Brain microvascular endothelial cell (primary cell): ENCODE results near the gene UTY.

Experiments
- DNase-seq: peaks from one replicate; pipeline ENCODE4 v3.0.0-alpha.2; 2020
- H3K27ac ChIP-seq: fragments of 250-450 bp; sonication (Bioruptor Pico); 2 replicates; pipeline ENCODE4 v1.5.1; 2020; ENCODE audit warnings: mild to moderate bottlenecking, moderate library complexity
- H3K27me3 ChIP-seq: fragments of 250-450 bp; sonication (Bioruptor Pico); replicated peaks from 2 replicates; pipeline ENCODE4 v1.5.1; 2020; ENCODE audit warnings: mild to moderate bottlenecking
- H3K36me3 ChIP-seq: fragments of 250-450 bp; sonication (Bioruptor Pico); replicated peaks from 2 replicates; pipeline ENCODE4 v1.5.1; 2020; ENCODE audit warnings: mild to moderate bottlenecking
- H3K4me3 ChIP-seq: 2 replicates; pipeline ENCODE4 v1.5.1; 2011; ENCODE audit warnings: low read depth, mild to moderate bottlenecking, control low read depth, low read length, moderate library complexity
- CTCF ChIP-seq: IDR thresholded peaks from 2 replicates; pipeline ENCODE4 v1.5.1; 2011; ENCODE audit warnings: low read depth, mild to moderate bottlenecking, moderate library complexity, low read length, control low read depth, inconsistent platforms; ENCODE audit errors: missing control alignments
- in situ Hi-C: cut with HindIII; loops from 2 replicates; pipeline ENCODE4 v1.10.0; 2017; ENCODE audit warnings: low sequenced_read_pairs, low pct_ligation_motif_present

Gene UTY

GRCh38 chrY:13362662-13363061, 117.2 kb downstream of the UTY start:
- in situ Hi-C loops = no loop called here
- no peak for TF ChIP-seq CTCF
- Histone ChIP-seq H3K27ac (no peak overlapping the region), H3K36me3 (no peaks in the 10 kb centered on the region), H3K4me3 (no peak overlapping the region), H3K27me3 (no peaks in the 10 kb centered on the region)
- no peak for DNase-seq

- no peak for DNase-seq
- no peak for TF ChIP-seq CTCF
- Histone ChIP-seq H3K27ac (no peak overlapping the region), H3K4me3 (no peak overlapping the region), H3K27me3 (no peaks in the 10 kb centered on the region), H3K36me3 (no peaks in the 10 kb centered on the region)
- in situ Hi-C loops = no loop called here
Observed at GRCh38 chrY:13361656-13362636, 117.9 kb downstream of the UTY start.

GRCh38 chrY:13351443-13351842, 128.4 kb downstream of the UTY start:
- H3K27me3 ChIP-seq = no peaks in the 10 kb centered on the region
- no peaks in the 10 kb centered on the region for H3K36me3 ChIP-seq
- H3K4me3 ChIP-seq = no peak overlapping the region
- no peak overlapping the region for H3K27ac ChIP-seq
- no peak for TF ChIP-seq CTCF
- in situ Hi-C loops = no loop called here
- no peak for DNase-seq

GRCh38 chrY:13347106-13347505, 132.7 kb downstream of the UTY start:
- Histone ChIP-seq H3K4me3 (no peak overlapping the region), H3K27me3 (no peaks in the 10 kb centered on the region), H3K36me3 (no peaks in the 10 kb centered on the region), H3K27ac (no peak overlapping the region)
- in situ Hi-C loops = no loop called here
- DNase-seq = no peak
- no peak for TF ChIP-seq CTCF

GRCh38 chrY:13345549-13345948, 134.3 kb downstream of the UTY start:
- in situ Hi-C loops = no loop called here
- no peak overlapping the region for H3K27ac ChIP-seq
- H3K4me3 ChIP-seq = no peak overlapping the region

More at GRCh38 chrY:13345549-13345948, 134.3 kb downstream of the UTY start:
- no peak for TF ChIP-seq CTCF
- no peak for DNase-seq
- Histone ChIP-seq H3K36me3 (no peaks in the 10 kb centered on the region), H3K27me3 (no peaks in the 10 kb centered on the region)
